BLaER1 treated with 17β-estradiol and CSF1 and Interleukin-3, amounts not matched to agents 10 nM and 100 nM (cell line): ENCODE data around the gene XK.

Experiments used
- H3K27ac ChIP-seq, 11 experiments: shearing (Covaris generic); formaldehyde crosslinking; 2 replicates each; pipeline ENCODE4 v1.8.1; 2022
- H3K27me3 ChIP-seq, 11 experiments: shearing (Covaris generic); formaldehyde crosslinking; 2 replicates each; pipeline ENCODE4 v1.8.1; 2022
- H3K36me3 ChIP-seq, 11 experiments: shearing (Covaris generic); formaldehyde crosslinking; 2 replicates each; pipeline ENCODE4 v1.8.1; 2022
- H3K4me1 ChIP-seq, 10 experiments: shearing (Covaris generic); formaldehyde crosslinking; 2 replicates each; pipeline ENCODE4 v1.8.1; 2022
- H3K4me2 ChIP-seq, 11 experiments: shearing (Covaris generic); formaldehyde crosslinking; 2 replicates each; pipeline ENCODE4 v1.8.1; 2022
- H3K4me3 ChIP-seq, 10 experiments: shearing (Covaris generic); formaldehyde crosslinking; 2 replicates each; pipeline ENCODE4 v1.8.1; 2022
- H3K9ac ChIP-seq, 11 experiments: shearing (Covaris generic); formaldehyde crosslinking; 2 replicates each; pipeline ENCODE4 v1.8.1; 2022
- H3K9me3 ChIP-seq, 11 experiments: shearing (Covaris generic); formaldehyde crosslinking; replicated peaks in 1 of 11; 2 replicates each; pipeline ENCODE4 v1.8.1; 2022
- H4K20me1 ChIP-seq, 11 experiments: shearing (Covaris generic); formaldehyde crosslinking; 2 replicates each; pipeline ENCODE4 v1.8.1; 2022
- Cebpa-rat ChIP-seq, 11 experiments: shearing (Covaris generic); IDR thresholded peaks; 2 replicates each; pipeline ENCODE4 v1.8.1; 2022

Gene XK

DNA sequence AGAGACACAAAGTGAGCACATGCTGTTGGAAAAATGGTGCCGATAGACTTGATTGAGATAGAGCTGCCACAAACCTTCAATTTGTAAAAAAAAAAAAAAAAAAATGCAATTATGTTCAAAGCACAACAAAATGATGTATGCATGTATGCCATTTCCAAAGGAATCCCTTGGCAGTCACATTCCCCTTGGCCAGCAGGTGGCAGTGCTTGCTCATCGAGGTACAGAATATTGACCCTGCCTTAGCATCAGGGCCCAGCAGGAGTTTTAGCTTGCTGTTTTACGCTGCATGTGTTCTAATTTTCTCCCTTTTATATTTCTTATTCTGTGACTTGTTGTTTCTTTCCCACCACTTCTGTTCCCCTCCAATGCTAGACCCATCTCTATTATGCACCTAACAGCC is 59.8 kb downstream of the XK start:
- H3K9me3 ChIP-seq, result peaks cover 0 to 27% (median 11%) of the 10 kb centered on the region in 11 experiments; a peak in 11 of 22 replicates
- H4K20me1 ChIP-seq, result no peaks in the 10 kb centered on the region
- H3K27ac ChIP-seq, result peak overlapping the region; percentile 74 to 96 (median 83); a peak in 21 of 22 replicates
- TF ChIP-seq Cebpa-rat (IDR thresholded peaks at IDR 0.05), result no peak
- no peak overlapping the region for H3K4me3 ChIP-seq
- H3K4me1 ChIP-seq, result peaks cover 23 to 53% (median 32%) of the 10 kb centered on the region in 10 experiments
- peak overlapping the region; percentile 46 to 82 (median 67); a peak in 20 of 22 replicates for H3K9ac ChIP-seq
- no peaks in the 10 kb centered on the region for H3K27me3 ChIP-seq
- no peaks in the 10 kb centered on the region for H3K36me3 ChIP-seq
- H3K4me2 ChIP-seq, result peak overlapping the region; percentile 63 to 88 (median 80); a peak in 21 of 22 replicates

DNA sequence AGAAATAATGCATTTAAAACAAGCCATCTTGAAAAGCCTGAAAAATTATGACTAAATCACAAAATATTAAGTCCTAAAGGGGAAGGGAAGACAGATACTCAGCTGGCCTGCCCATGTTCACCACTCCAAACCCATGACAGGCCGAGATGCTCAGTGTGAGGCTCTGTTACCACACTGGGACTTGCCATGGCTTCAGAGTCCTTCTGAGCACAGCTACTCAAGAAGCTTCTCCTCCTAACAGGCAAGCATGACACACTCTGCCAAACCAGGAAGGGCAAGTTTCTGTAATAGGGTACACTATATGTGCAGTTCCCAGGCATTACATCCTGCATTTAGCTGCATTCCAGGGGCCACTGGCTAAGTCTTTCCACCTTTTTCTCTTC is 60.2 kb downstream of the XK start:
- peak overlapping the region; percentile 63 to 88 (median 80) for H3K4me2 ChIP-seq
- peak overlapping the region; percentile 74 to 96 (median 83); a peak in 21 of 22 replicates for H3K27ac ChIP-seq
- no peaks in the 10 kb centered on the region for H3K27me3 ChIP-seq
- peaks cover 0 to 30% (median 14%) of the 10 kb centered on the region in 11 experiments; a peak in 16 of 22 replicates for H3K9me3 ChIP-seq
- no peak for TF ChIP-seq Cebpa-rat (IDR thresholded peaks at IDR 0.05)
- H4K20me1 ChIP-seq, result no peaks in the 10 kb centered on the region
- no peaks in the 10 kb centered on the region for H3K36me3 ChIP-seq
- no peak overlapping the region for H3K4me3 ChIP-seq
- H3K4me1 ChIP-seq, result peaks cover 23 to 53% (median 32%) of the 10 kb centered on the region in 10 experiments
- peak overlapping the region; percentile 46 to 82 (median 67); a peak in 21 of 22 replicates for H3K9ac ChIP-seq

DNA sequence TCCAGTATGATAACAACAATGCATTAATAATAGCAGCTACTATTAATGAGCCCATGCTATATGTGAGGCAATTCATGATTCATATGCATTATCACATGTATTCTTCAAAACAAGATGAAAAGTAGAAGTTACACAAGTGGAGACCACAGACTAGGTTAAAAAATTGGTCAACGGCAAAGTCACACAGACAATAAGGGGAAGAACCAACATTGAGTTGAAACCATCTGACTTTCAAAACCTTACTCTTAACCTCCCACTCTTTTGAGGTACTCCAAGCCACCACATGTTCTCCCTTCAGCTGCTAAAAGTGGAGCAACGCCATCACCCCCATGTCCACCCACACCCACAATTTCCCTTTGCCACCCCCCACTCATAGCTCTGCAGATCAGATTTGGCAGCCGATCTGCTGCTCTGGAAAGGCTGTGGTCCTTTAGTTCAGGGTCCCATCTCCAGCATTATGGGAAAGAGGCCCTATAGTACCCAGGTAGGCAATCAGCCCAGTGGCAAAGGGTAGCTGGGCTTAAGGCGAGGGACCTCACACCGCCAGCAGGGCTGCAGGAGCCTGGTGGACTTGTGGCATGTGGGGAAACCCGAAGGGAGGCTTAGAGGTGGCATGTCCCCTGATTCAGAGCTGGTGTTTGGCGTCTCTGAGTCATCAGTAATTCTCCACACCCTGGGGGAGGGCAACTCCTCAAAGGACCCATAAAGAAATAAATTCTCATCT is 60.8 kb downstream of the XK start:
- Histone ChIP-seq H3K27ac (peak overlapping the region; percentile 74 to 96 (median 83); a peak in 21 of 22 replicates), H3K27me3 (no peaks in the 10 kb centered on the region), H3K9ac (peak overlapping the region; percentile 46 to 82 (median 67); a peak in 21 of 22 replicates), H3K4me3 (0 out of 20 replicates have a peak overlapping the region, but pooled peaks of 1 of the 10 experiments have one; percentile 3), H4K20me1 (no peaks in the 10 kb centered on the region), H3K36me3 (no peaks in the 10 kb centered on the region), H3K4me2 (peak overlapping the region; percentile 63 to 88 (median 80)), H3K4me1 (peaks cover 23 to 55% (median 32%) of the 10 kb centered on the region in 10 experiments), H3K9me3 (peaks cover 0 to 35% (median 19%) of the 10 kb centered on the region in 11 experiments; a peak in 16 of 22 replicates)
- TF ChIP-seq Cebpa-rat (IDR thresholded peaks at IDR 0.05), result peak in 5 of 11 experiments; percentile 8 to 83 (median 60); a peak in 6 of 22 replicates

DNA sequence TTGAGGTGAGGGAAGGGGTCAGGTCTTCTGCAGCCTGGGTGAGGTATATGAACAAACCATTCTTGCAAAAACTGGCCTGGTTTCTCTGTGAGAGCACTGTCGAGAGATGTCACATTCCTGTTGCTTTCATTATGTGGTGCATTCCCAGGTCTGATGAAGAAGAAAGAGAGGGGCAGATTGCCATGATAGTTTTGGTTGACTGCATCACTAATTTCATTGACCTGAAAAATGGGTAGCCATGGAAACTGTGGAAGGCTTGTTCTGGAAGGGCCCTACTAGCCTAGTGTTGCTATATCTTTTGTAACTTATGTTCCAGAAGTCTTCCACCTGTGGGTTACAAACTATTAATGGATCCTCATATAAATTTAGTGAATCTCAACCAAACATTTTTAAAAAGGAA is 61.4 kb downstream of the XK start:
- H3K9me3 ChIP-seq, result peaks cover 0 to 41% (median 24%) of the 10 kb centered on the region in 11 experiments; a peak in 17 of 22 replicates
- no peaks in the 10 kb centered on the region for H3K36me3 ChIP-seq
- H3K27ac ChIP-seq, result peak overlapping the region; percentile 62 to 96 (median 83); a peak in 21 of 22 replicates
- no peak for TF ChIP-seq Cebpa-rat (IDR thresholded peaks at IDR 0.05)
- peak overlapping the region; percentile 63 to 88 (median 80) for H3K4me2 ChIP-seq
- no peaks in the 10 kb centered on the region for H4K20me1 ChIP-seq
- H3K4me3 ChIP-seq, result 0 out of 20 replicates have a peak overlapping the region, but pooled peaks of 1 of the 10 experiments have one; percentile 3
- no peaks in the 10 kb centered on the region for H3K27me3 ChIP-seq
- H3K9ac ChIP-seq, result peak overlapping the region; percentile 38 to 82 (median 66); a peak in 19 of 22 replicates
- peaks cover 23 to 60% (median 34%) of the 10 kb centered on the region in 10 experiments for H3K4me1 ChIP-seq

DNA sequence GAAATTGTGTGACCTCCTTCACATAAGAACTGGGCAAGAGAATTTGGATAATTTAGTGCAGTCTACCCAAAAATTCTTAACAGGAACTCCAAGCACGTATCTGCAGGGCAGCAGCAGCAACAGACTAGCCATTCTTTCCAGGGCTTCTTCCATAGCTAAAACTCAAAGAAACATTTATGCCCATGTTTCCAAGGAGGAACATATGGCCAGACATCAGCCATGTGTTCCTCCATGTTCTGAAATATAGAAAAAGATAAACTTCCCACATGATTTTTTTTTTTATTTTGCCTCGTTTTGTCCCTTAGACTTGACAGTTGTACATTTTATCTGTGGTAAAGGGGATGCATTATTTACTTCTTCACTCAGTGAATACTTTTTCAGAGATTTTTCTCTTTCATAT is 66.7 kb downstream of the XK start:
- Histone ChIP-seq H4K20me1 (no peaks in the 10 kb centered on the region), H3K27me3 (no peaks in the 10 kb centered on the region), H3K36me3 (no peaks in the 10 kb centered on the region; a peak in 2 of 22 replicates), H3K9ac (no peak overlapping the region; a peak in 1 of 22 replicates), H3K9me3 (peaks cover 0 to 71% (median 50%) of the 10 kb centered on the region in 11 experiments; a peak in 18 of 22 replicates), H3K4me1 (peaks cover 46 to 82% (median 52%) of the 10 kb centered on the region in 10 experiments), H3K27ac (peak overlapping the region in 10 of 11 experiments; percentile 11 to 97 (median 94); a peak in 15 of 22 replicates), H3K4me3 (peak overlapping the region in 1 of 10 experiments; percentile 4; a peak in 1 of 20 replicates), H3K4me2 (peak overlapping the region in 4 of 11 experiments; percentile 18 to 94 (median 84); a peak in 7 of 22 replicates)
- no peak for TF ChIP-seq Cebpa-rat (IDR thresholded peaks at IDR 0.05)

- Histone ChIP-seq H3K36me3 (no peaks in the 10 kb centered on the region; a peak in 3 of 22 replicates), H3K9ac (peak overlapping the region in 7 of 11 experiments; percentile 4 to 84 (median 77); a peak in 7 of 22 replicates), H3K9me3 (peaks cover 0 to 71% (median 52%) of the 10 kb centered on the region in 11 experiments; a peak in 18 of 22 replicates), H3K4me3 (peak overlapping the region in 3 of 10 experiments; percentile 4 to 20 (median 7); a peak in 1 of 20 replicates), H3K27me3 (no peaks in the 10 kb centered on the region), H4K20me1 (no peaks in the 10 kb centered on the region), H3K4me2 (peak overlapping the region in 10 of 11 experiments; percentile 81 to 94 (median 86); a peak in 19 of 22 replicates), H3K4me1 (peaks cover 48 to 82% (median 52%) of the 10 kb centered on the region in 10 experiments), H3K27ac (peak overlapping the region; percentile 53 to 97 (median 94); a peak in 21 of 22 replicates)
- TF ChIP-seq Cebpa-rat (IDR thresholded peaks at IDR 0.05), result no peak
These were observed 67.3 kb downstream of the XK start for GRCh38 chrX:37752936-37753335.

- TF ChIP-seq Cebpa-rat (IDR thresholded peaks at IDR 0.05), result peak in 3 of 11 experiments; percentile 39 to 69 (median 56); a peak in 5 of 22 replicates
- H3K27me3 ChIP-seq, result no peaks in the 10 kb centered on the region
- H3K9me3 ChIP-seq, result peaks cover 0 to 71% (median 54%) of the 10 kb centered on the region in 11 experiments; a peak in 18 of 22 replicates
- H3K36me3 ChIP-seq, result no peaks in the 10 kb centered on the region; a peak in 3 of 22 replicates
- peak overlapping the region in 10 of 11 experiments; percentile 25 to 86 (median 80); a peak in 15 of 22 replicates for H3K9ac ChIP-seq
- H3K4me2 ChIP-seq, result peak overlapping the region; percentile 77 to 94 (median 86)
- H3K4me3 ChIP-seq, result peak overlapping the region in 4 of 10 experiments; percentile 4 to 20 (median 12); a peak in 4 of 20 replicates
- peak overlapping the region; percentile 53 to 97 (median 94); a peak in 21 of 22 replicates for H3K27ac ChIP-seq
- no peaks in the 10 kb centered on the region for H4K20me1 ChIP-seq
- peaks cover 48 to 82% (median 52%) of the 10 kb centered on the region in 10 experiments for H3K4me1 ChIP-seq
These were observed 67.8 kb downstream of the XK start for GRCh38 chrX:37753384-37753783.

DNA sequence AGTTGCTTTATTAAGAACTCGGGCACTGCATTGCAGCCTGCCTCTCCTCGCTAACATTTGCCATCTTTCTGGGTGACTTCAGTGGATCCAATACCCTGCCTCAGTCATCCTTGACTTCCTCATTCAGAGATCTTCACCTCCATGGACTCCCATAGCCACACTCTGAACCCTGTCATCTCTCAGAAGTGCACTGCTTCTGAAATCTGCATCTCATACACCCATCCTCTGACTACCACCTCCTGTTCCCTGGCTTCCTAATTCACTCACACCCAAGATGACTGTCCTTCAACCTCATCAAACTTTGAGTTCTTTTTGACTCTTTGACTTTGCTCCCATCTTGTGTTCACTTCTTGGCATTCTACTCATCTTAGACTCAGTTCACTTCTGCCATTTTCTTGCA is 68.9 kb downstream of the XK start:
- no peak for TF ChIP-seq Cebpa-rat (IDR thresholded peaks at IDR 0.05)
- H3K4me2 ChIP-seq, result peak overlapping the region; percentile 77 to 94 (median 86)
- no peaks in the 10 kb centered on the region; a peak in 4 of 22 replicates for H3K36me3 ChIP-seq
- peak overlapping the region in 6 of 10 experiments; percentile 2 to 38 (median 14); a peak in 7 of 20 replicates for H3K4me3 ChIP-seq
- peak overlapping the region; percentile 31 to 86 (median 80); a peak in 20 of 22 replicates for H3K9ac ChIP-seq
- H3K27ac ChIP-seq, result peak overlapping the region; percentile 53 to 97 (median 94); a peak in 21 of 22 replicates
- H4K20me1 ChIP-seq, result no peaks in the 10 kb centered on the region
- peaks cover 0 to 75% (median 58%) of the 10 kb centered on the region in 11 experiments; a peak in 18 of 22 replicates for H3K9me3 ChIP-seq
- peaks cover 48 to 84% (median 53%) of the 10 kb centered on the region in 10 experiments for H3K4me1 ChIP-seq
- no peaks in the 10 kb centered on the region for H3K27me3 ChIP-seq
